T1000 (cell line): ENCODE measurements around the gene MUC22.
A peak's percentile ranks its signal among the peaks of the same experiment; 100 is the strongest.
"Not testable (repeated sequence)": the region's sequence is repeated elsewhere in the genome, so short reads cannot be mapped to it uniquely, and the experiment has no call there.

ENCODE experiments used
- DNase-seq: peaks from one replicate; lab custom pipeline; 2025; ENCODE audit warnings: mixed read lengths; lab: John Stamatoyannopoulos, UW

The MUC22 gene

DNA sequence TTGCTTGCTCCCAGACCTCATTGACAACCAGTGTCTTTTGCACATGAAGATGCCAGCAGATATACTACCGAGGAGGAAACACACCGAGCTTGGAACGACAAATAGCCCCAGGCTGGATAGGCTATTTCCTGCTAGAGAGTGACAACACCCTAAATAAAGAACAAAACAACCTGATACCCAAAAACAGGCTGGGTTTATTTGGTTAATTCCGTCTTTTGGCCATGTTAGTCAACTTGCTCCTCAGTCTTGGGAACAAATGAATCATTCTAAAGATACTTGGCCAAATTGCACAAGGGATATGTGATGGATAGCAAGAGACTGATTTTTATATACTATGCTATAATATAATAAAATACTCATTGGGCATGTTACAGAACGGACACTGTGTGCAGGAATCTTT, 11.5 kb upstream of the MUC22 start:
- DNase-seq, result no peak

DNA sequence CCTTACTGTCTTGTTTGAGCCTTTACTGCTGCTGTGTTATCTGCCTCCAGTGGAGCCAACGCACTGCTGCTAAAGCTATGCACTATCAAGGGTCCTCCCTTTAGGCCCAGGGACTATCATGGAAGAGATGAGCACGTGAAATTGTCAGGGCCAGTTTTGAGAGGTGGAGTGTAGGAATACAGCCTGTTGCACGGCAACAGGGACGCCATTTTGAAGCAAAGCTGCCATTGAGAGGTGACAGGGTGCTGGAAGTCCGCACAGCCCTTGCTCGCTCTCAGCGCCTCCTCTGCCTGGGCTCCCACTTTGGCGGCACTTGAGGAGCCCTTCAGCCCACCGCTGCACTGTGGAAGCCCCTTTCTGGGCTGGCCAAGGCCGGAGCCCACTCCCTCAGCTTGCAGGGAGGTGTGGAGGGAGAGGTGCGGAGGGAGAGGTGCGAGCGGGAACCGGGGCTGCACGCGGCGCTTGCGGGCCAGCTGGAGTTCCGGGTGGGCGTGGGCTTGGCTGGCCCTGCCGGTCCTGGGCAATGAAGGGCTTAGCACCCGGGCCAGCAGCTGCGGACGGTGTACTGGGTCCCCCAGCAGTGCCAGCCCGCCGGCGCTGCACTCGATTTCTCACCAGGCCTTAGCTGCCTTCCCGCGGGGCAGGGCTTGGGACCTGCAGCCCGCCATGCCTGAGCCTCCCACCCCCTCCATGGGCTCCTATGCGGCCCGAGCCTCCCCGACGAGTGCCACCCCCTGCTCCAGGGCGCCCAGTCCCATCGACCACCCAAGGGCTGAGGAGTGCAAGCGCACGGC, 10.0 kb upstream of the MUC22 start:
- not testable (repeated sequence) for DNase-seq

GRCh38 chr6:31001281-31001888, 8.9 kb upstream of the MUC22 start:
- no peak for DNase-seq

DNA sequence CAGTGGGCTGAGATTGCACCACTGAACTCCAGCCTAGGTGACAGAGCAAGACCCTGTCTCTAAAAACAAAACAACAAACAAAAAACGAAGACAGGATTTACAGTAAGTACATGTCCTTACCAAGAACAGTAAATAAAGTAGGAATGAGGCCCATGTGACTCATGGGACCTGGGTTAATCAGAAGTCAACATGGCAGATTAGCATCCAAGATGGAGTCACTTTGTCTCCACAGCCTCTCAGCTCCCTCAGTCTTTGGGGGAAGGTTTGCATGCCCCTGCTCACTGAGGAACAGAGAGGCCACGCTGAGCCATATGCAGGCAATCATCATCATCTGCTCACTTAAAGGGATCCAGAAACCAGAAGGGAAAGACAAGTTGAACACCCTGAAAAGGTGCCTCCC, 7.8 kb upstream of the MUC22 start:
- DNase-seq, result no peak

- DNase-seq, result no peak
Measured at GRCh38 chr6:31004794-31005193, 5.5 kb upstream of the MUC22 start.

DNA sequence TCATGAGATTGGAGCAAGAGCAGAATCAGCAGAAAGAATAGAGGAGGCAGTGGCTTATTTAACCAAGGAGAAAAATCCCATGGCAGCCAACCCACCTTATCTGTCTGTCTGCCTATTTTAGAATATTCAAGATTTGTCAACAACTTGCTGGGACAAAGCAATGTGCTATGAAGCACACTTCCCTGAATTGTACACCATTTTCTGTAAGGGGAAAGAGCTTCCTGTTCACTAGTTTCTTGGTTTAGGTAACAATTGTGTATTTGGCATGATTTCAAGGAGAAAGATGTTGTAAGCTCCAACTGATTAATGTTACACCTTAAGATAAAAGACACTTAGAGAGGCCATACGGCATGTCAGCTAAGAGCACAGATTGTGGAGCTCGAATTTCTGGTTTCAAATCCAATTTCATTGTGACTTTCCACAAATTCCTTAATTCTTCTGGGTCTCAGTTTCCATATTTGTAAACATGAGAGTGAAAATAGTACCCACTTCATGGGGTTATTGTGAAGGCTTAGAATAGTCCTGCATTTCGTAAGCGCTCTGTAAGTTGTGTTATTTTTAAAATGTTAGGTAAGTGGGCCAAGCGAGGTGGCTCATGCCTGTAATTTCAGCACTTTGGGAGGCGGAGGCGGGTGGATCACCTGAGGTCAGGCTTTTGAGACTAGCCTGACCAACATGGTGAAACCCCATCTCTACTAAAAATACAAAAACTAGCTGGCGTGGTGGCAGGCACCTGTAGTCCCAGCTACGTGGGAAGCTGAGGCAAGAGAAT, 4.8 kb upstream of the MUC22 start:
- no peak for DNase-seq

- peak; percentile 34 for DNase-seq
Measured at GRCh38 chr6:31007694-31008093, 2.6 kb upstream of the MUC22 start.

GRCh38 chr6:31008165-31008564, 2.1 kb upstream of the MUC22 start:
- no peak for DNase-seq

DNA sequence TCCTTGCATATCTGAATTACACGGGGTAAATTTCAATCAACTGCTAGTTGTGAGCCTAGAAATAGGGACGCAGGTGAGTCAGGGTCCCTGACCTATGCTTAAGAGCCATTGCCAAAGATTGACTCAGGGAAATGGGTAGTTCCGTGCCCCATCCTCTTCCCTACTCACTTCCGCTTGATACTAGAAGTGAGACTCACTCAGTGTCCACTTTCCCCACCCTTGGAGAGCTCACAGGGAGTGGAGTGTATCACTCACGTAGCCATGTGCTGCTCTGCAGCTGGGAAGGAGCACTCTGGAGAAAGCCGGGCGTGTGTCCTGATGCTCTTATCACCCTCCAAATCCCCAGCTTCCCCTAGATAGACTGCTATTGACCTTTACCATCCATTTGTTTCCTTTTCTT, 543 bp upstream of the MUC22 start:
- DNase-seq, result no peak

DNA sequence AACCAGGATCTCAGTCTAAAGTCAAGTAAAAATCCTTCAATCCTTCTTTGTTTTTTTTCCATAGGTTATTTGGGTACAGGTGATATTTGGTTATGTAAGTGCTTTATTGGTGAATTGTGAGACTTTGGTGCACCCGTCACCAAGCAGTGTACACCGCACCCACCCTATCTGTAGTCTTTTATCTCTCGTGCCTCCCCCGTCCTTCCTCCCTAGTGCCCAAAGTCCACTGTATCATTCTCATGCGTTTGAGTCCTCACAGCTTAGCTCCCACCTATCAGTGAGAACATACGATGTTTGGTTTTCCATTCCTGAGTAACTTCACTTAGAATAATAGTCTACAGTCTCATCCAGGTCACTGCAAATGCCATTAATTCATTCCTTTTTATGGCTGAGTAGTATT, 879 bp downstream of the MUC22 start:
- no peak for DNase-seq

- no peak for DNase-seq
Measured at GRCh38 chr6:31016659-31017299, 6.5 kb downstream of the MUC22 start.

DNA sequence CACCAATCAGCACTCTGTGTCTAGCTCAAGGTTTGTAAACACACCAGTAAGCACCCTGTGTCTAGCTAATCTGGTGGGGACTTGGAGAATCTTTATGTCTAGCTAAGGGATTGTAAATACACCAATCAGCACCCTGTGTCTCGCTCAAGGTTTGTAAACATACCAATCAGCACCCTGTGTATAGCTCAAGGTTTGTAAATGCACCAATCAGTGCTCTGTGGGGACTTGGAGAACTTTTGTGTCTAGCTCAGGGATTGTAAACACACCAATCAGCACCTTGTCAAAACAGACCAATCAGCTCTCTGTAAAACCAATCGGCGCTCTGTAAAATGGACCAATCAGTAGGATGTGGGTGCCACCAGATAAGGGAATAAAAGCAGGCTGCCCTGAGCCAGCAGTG, 7.2 kb downstream of the MUC22 start:
- DNase-seq, result not testable (repeated sequence)

GRCh38 chr6:31020057-31020456, 9.8 kb downstream of the MUC22 start:
- DNase-seq, result no peak

DNA sequence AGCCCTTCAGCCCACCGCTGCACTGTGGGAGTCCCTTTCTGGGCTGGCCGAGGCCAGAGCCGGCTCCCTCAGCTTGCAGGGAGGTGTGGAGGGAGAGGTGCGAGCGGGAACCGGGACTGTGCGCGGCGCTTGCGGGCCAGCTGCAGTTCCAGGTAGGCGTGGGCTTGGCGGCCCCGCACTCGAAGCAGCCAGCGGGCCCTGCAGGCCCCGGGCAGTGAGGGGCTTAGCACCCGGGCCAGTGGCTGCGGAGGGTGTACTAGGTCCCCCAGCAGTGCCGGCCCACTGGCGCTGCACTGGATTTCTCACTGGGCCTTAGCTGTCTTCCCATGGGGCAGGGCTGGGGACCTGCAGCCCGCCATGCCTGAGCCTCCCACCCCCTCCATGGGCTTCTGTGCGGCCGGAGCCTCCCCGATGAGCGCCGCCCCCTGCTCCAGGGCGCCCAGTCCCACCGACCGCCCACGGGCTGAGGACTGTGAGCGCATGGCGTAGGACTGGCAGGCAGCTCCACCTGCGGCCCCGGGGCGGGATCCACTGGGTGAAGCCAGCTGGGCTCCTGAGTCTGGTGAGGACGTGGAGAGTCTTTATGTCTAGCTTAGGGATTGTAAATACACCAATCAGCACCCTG, 10.5 kb downstream of the MUC22 start:
- not testable (repeated sequence) for DNase-seq

- DNase-seq, result not testable (repeated sequence)
Measured at GRCh38 chr6:31021705-31022531, 11.6 kb downstream of the MUC22 start.

GRCh38 chr6:31025595-31025994, 15.3 kb downstream of the MUC22 start:
- DNase-seq, result no peak

- DNase-seq, result no peak
Measured at GRCh38 chr6:31031095-31031494, 20.8 kb downstream of the MUC22 start.

GRCh38 chr6:31033075-31033474, 22.8 kb downstream of the MUC22 start:
- DNase-seq, result no peak

DNA sequence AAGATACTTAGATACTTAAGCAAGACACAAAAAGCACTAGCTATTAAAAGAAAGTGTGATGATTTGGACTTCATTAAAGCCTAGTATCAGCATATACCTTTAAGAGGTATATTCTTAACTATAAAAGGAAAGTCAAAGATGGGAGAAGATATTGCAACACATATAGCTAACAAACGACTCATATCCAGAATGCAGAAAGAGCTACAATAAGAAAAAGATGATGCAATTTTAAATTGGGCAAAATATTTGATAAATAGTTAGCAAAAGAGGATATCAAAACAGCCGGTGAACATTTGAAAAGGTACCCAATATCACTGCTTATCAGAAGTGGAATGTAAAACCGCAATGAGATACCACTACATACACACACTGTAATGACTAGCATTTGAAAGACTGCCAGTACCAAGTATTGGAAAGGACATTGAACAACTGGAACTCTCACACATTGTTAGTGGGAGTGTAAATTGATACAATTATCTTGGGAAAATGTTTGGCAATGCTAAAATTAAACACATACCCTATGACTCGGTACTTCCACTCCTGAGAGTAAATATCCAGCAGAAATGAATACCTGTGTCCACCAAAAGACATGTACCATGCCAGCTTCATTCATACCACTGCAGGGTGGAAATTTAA, 25.7 kb downstream of the MUC22 start:
- DNase-seq, result no peak

DNA sequence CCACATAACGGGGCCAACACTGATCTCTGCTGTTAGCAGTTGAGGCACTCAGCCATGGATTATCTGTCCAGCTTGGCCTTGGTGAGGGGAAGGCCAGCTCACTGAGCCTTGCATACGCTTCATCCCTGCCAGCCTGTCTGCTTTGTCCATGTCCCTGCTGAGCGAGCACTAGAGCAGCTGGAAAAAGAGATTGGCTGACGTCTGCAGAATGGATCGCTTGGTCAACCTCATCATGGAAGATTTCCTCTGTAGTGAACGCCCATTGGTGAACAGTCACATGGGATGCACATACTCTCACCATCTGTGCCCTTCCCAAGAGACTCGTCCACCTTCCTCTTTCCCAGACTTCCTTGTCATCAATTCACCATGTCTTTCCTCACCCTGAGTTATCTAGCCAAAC, 26.9 kb downstream of the MUC22 start:
- no peak for DNase-seq

GRCh38 chr6:31037682-31038081, 27.4 kb downstream of the MUC22 start:
- DNase-seq, result no peak
